ENCODE data around the gene DDX10. TPM values are rescaled to one million over a fixed set of nuclear protein-coding genes. Genes with fewer than 3 reads are reported as not detected.

Gene DDX10
- total RNA-seq, 4 donors from 2014 or later: 11.5 to 22.0 (median 14.3) TPM

- TF ChIP-seq POLR2AphosphoS5 (IDR thresholded peaks at IDR 0.05) (no peak), EP300 (IDR thresholded peaks at IDR 0.05) (no peak), CTCF (IDR thresholded peaks at IDR 0.05) (no peak), POLR2A (IDR thresholded peaks at IDR 0.05; ENCODE audit: low read depth) (no peak)
- H3K4me1 ChIP-seq: no peaks in the 10 kb centered on the region
- WGBS: 86% methylated on average over 2 of the region's 2 CpGs
- H3K36me3 ChIP-seq: peaks cover 13 to 70% (median 42%) of the 10 kb centered on the region in 4 donors
- H3K4me3 ChIP-seq: no peak overlapping the region
- intact Hi-C loops (cut with DNase I): loop anchor here (10.0 kb wide), 1 partner anchor 181 kb away; no protein-coding TSS in a partner anchor
- no peaks in the 10 kb centered on the region for H3K27me3 ChIP-seq
- H3K27ac ChIP-seq (replicated peaks in 1 of 4): no peak overlapping the region
- DNase-seq (ENCODE audit: extremely low spot score): no peak
- no peaks in the 10 kb centered on the region for H3K9me3 ChIP-seq
These were observed 29.0 kb downstream of the DDX10 start for GRCh38 chr11:108693852-108694251.

GRCh38 chr11:108694846-108695245, 30.0 kb downstream of the DDX10 start:
- Histone ChIP-seq H3K27me3 (no peaks in the 10 kb centered on the region), H3K9me3 (no peaks in the 10 kb centered on the region), H3K36me3 (peaks cover 10 to 65% (median 40%) of the 10 kb centered on the region in 4 donors), H3K4me3 (no peak overlapping the region), H3K4me1 (no peaks in the 10 kb centered on the region), H3K27ac (replicated peaks in 1 of 4) (no peak overlapping the region)
- intact Hi-C loops (cut with DNase I): loop anchor here (5.0 to 10.0 kb wide), 2 partner anchors 180 to 1242 kb away; no protein-coding TSS in a partner anchor
- DNase-seq (ENCODE audit: extremely low spot score): no peak
- 90% methylated on average over 1 of the region's 1 CpG for WGBS
- no peak for TF ChIP-seq POLR2AphosphoS5 (IDR thresholded peaks at IDR 0.05)

- TF ChIP-seq CTCF (IDR thresholded peaks at IDR 0.05): peak; percentile 79 to 85 (median 85)
- no peak for TF ChIP-seq EP300 (IDR thresholded peaks at IDR 0.05)
- Histone ChIP-seq H3K4me3 (no peak overlapping the region), H3K4me1 (no peaks in the 10 kb centered on the region), H3K27me3 (no peaks in the 10 kb centered on the region), H3K36me3 (peaks cover 11 to 49% (median 23%) of the 10 kb centered on the region in 4 donors), H3K27ac (replicated peaks in 1 of 4) (no peak overlapping the region), H3K9me3 (no peaks in the 10 kb centered on the region)
- DNase-seq (ENCODE audit: extremely low spot score): no peak
- intact Hi-C loops (cut with DNase I): loop anchor here (5.0 to 10.0 kb wide), 2 partner anchors 177 to 1239 kb away; no protein-coding TSS in a partner anchor
- 72% methylated on average over 3 of the region's 3 CpGs for WGBS
These were observed 33.1 kb downstream of the DDX10 start for GRCh38 chr11:108697872-108698473.

GRCh38 chr11:108698844-108699642, 34.2 kb downstream of the DDX10 start:
- no peaks in the 10 kb centered on the region for H3K9me3 ChIP-seq
- 93% methylated on average over 4 of the region's 4 CpGs for WGBS
- H3K4me1 ChIP-seq: no peaks in the 10 kb centered on the region
- no peaks in the 10 kb centered on the region for H3K27me3 ChIP-seq
- peaks cover 11 to 42% (median 22%) of the 10 kb centered on the region in 4 donors for H3K36me3 ChIP-seq
- no peak overlapping the region for H3K4me3 ChIP-seq
- TF ChIP-seq POLR2AphosphoS5 (IDR thresholded peaks at IDR 0.05): no peak
- TF ChIP-seq EP300 (IDR thresholded peaks at IDR 0.05): no peak
- no peak for TF ChIP-seq CTCF (IDR thresholded peaks at IDR 0.05)
- H3K27ac ChIP-seq (replicated peaks in 1 of 4): no peak overlapping the region
- intact Hi-C loops (cut with DNase I): loop anchor here (5.0 to 10.0 kb wide), 2 partner anchors 176 to 1238 kb away; no protein-coding TSS in a partner anchor
- no peak for DNase-seq (ENCODE audit: extremely low spot score)

- Histone ChIP-seq H3K9me3 (peaks cover 0 to 15% (median 9%) of the 10 kb centered on the region in 4 donors), H3K4me1 (no peaks in the 10 kb centered on the region), H3K27me3 (no peaks in the 10 kb centered on the region), H3K36me3 (peaks cover 23 to 66% (median 41%) of the 10 kb centered on the region in 4 donors), H3K27ac (replicated peaks in 1 of 4) (no peak overlapping the region), H3K4me3 (no peak overlapping the region)
- no peak for TF ChIP-seq CTCF (IDR thresholded peaks at IDR 0.05)
- TF ChIP-seq POLR2A (IDR thresholded peaks at IDR 0.05; ENCODE audit: low read depth): no peak
- TF ChIP-seq POLR2AphosphoS5 (IDR thresholded peaks at IDR 0.05): no peak
- TF ChIP-seq EP300 (IDR thresholded peaks at IDR 0.05): no peak
- no peak for DNase-seq (ENCODE audit: extremely low spot score)
- intact Hi-C loops (cut with DNase I): no loop called here
These were observed 39.0 kb downstream of the DDX10 start for GRCh38 chr11:108703916-108704315.
